Stimulated activated CD4-positive, alpha-beta T cell treated with anti-CD3 and anti-CD28 coated beads, Interleukin-4, amount 100 ng/mL, for 24 hours (primary cell): ENCODE results near the gene KIAA1671.

Source experiments
- DNase-seq: peaks from one replicate; pipeline ENCODE4 v3.0.0-alpha.2; 2020

KIAA1671 gene

DNA sequence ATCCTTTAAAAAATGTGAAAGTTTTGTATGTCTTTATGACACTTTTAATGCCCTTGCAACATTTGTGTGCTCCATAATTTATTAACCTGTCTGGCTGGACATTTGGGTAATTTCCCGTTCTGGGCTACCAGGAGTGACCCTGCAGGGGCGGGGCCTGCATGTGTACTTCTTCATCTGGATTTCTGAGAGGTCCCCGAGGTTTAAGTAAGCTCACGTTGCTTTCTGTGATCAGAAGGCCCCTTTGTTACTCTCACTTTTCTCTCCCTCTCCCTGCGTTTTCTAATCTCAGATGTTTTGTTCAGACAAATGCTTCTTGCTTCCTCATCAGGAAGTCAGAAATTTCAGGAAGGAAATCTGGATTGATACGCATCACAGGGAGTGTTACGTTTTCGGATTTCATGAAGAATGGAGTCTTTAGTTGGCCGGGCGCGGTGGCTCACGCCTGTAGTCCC is 168.3 kb downstream of the KIAA1671 start:
- DNase-seq = no peak

DNA sequence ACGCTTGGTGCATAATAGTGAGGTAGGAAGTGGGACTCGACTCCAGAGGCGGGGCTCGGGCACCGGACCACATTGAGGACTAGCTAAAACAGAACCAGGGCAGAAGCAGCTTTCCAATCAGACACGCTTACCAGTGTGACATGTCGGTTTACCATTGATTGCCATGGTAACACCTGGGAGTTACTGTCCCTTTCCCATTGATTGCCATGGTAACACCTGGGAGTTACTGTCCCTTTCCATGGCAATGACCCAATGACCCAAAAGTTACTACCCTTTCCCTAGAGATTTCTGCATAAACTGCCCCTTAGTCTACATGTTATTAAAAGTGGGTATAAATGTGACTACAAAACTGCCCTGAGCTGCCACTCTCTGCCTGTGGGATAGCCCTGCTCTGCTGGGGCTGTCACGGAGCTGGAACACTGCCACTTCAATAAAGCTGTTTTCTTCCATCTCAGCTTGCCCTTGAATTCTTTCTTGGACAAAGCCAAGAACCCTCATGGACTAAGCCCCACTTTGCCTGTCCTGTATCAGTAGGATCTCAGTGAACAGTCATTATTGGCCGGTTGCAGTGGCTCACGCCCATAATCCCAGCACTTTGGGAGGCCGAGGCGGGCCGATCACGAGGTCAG is 169.7 kb downstream of the KIAA1671 start:
- DNase-seq = no peak

DNA sequence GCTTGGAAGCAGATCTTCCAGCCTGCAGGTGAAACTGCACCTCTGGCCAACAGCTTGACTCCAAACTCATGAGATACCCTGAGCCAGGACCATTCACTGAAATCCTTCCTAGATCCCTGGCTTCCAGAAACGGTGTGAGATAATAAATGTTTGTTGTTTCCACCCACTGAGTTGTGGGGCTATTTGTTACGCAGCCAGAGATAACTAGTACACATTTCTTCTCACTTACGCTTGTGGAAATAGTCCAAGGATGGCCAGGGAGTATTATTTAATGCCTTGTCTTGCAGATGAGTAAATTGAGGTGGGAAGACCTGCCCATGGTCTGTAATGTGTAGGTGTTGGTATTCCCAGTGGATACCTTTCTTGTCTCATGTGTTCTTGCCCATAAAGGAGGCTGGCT is 171.2 kb downstream of the KIAA1671 start:
- no peak for DNase-seq

DNA sequence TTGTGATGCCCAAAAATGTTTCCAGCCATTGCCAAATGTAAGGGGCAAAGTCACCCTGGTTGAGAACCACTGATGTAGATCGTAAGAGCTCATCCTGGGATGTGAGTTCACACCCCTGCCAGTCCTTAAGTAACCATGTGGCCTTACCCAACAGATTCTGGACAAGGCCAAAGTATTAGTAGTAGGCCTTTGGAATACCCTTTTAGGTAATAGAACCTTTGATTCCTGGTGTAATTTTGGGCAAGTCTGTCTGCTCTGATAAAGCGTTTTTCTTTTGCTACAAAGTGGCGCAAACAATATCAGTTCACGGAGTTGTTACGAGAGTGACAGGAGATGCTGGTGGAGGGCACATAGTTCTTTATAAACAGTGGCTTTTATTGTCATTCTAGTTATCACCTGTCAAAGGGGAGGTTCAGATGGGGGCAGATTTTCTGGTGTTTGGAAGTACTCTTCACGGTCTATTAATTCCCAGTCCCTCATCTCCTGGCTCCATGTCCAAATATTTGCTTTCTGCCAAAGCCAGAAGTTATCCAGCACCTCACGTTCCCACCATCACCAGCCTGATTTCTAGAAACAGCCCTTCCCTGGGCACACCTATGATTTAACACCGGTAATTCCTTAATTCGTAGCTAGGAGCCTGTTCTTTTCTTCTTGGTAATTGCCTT is 173.3 kb downstream of the KIAA1671 start:
- no peak for DNase-seq

DNA sequence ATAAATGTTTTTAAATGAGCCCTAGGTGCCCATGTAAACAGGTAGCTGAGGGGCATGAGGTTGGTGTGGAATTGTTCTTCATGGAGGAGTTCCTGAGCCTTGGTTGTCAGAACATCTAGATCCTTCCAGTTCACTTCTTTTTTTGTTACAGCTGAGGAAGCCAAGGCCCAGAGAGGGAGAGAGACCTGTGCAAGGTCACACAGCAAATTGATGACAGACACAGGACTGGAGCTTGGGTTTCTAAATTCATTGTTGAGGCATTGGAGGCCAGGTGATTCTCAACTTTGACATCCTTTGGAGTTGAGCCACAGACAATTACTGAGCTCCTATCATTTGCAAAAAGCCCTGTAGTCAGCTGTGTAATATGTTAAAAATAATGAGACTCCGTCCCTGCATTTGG is 174.0 kb downstream of the KIAA1671 start:
- no peak for DNase-seq

DNA sequence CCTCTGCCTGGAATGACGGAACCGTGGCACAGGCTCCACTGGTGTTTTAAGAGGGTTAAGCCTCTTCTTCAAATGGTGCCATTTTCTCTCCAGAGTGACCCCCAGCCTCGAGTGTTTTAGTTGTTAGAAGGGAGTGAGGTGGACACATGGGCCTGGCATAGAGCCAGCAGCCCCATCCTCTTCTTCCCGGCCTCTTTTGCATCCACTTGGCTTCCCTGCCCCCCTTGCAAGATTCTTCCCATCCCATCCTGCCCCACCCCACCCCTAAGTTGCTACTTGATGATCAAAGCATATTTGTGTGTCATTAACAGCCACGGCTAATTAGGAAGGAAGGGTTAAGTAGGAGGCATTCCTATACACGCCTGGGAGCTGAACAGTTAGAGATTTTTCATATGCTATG is 174.8 kb downstream of the KIAA1671 start:
- no peak for DNase-seq

DNA sequence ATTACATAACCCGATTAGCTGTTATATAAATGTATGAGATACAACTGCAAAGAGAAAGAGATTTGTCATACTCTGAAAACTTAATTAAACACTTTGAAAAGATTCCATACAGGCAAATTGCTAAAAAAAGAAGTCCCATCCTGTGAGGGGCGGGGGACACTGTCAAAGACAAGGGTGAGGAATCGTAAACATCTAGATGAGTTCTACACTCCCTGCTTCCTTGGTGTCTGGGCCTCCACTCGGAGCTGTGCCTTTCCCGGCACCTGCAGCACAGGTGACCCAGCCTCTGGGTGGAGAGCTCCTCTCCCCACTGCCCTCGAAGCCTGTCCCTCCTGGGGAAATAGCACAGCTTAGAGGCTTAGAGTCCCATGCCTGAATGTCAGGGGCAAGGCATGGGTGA is 177.9 kb downstream of the KIAA1671 start:
- no peak for DNase-seq

DNA sequence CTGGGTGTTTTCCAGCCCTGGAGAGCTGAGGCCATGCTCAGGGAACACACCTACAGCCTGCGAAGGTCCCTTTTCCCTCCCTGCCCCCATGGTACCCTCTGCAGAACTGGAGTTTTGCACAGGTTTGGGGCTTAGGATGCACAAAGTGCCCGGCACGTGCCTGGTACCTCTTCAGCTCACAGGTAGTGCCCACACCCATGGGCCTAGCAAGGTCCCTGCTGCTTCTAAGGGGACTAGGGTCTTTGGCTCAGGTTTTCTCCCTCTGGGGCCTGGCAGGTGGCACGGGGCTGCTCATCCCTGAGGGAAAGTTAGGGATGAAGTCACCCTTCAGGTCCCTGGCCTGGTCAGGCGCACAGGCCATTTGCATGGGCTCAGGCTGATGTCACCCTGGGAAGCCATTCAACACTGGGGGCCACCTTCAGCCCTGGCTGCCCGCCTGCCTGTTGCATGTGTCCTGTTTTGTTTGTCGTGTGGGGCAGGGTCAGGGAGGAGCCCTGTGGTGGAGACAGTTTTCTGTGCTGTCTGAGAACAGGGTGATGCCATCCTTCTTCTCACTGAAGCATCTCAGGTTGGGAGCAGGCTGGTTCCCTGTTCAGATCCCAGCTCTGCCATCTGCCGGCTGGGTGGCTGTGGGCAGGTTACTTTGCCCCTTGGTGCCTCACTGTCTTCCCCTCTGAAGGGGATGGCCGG is 178.8 kb downstream of the KIAA1671 start:
- no peak for DNase-seq

DNA sequence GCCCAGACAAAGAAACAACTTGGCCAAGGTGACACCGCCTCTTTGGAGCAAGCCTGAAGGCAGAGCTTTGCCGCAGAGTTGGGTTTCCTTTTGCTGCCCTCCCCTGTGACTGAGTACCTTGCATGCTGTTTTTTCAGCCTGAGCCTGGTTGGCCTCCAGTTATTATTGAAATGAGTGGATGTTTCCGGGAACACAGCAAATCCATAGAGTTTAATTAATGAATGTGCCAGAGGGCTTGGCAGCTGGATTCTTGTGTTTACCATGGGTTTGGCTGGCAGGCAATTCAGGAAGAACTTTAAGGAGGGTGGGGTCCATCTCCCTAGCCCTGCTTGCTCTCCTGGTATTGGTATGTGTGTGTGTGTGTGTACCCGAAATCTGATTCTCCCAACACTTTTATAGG is 181.5 kb downstream of the KIAA1671 start:
- DNase-seq = no peak

DNA sequence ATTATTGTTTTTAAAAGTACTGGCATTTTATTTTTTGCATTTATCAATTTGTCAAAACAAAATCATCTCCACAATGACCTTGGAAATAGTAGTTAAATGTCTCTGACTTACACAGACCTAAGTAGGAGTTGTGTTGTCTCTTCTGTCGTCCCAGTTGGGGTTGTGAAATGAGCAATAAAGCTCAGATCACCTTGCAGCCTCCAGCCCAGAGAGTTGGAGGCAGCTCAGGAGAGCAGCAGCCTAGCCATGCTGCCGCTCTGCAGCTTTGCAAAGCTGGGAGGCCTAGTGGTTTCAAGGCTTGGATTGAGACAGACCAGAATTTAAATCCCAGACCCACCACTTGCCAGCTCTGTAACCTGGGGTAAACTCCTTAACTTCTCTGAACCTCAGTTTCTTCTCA is 181.9 kb downstream of the KIAA1671 start:
- DNase-seq = no peak

DNA sequence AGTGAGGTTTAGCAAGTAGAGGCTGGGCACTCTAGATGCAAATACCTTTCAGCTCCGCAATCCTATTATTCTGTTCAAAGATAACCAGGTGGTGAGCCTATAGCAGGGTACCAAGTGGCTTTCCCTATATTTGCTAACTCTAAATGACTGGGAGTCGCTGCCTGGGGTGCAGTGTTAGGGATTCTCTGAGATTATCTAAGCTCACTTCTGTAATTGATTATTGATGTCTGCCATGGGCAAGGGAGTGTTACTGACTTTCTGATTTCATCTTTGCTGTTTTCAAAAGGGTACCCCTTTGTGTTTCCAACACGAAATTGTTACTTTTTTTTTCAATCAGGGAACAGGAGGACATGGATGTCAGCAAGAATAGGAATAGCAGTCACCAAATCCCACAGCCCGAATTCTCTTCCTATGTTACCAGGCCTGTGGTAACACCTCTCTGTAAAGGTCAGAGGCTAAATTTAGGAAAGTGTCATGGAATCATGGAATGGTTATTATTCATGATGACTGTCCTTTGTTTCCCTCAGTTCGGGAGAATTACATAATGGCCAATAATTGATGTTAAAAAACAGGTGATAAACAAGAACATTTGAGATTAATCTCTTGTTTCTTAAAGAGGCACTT is 184.5 kb downstream of the KIAA1671 start:
- no peak for DNase-seq

DNA sequence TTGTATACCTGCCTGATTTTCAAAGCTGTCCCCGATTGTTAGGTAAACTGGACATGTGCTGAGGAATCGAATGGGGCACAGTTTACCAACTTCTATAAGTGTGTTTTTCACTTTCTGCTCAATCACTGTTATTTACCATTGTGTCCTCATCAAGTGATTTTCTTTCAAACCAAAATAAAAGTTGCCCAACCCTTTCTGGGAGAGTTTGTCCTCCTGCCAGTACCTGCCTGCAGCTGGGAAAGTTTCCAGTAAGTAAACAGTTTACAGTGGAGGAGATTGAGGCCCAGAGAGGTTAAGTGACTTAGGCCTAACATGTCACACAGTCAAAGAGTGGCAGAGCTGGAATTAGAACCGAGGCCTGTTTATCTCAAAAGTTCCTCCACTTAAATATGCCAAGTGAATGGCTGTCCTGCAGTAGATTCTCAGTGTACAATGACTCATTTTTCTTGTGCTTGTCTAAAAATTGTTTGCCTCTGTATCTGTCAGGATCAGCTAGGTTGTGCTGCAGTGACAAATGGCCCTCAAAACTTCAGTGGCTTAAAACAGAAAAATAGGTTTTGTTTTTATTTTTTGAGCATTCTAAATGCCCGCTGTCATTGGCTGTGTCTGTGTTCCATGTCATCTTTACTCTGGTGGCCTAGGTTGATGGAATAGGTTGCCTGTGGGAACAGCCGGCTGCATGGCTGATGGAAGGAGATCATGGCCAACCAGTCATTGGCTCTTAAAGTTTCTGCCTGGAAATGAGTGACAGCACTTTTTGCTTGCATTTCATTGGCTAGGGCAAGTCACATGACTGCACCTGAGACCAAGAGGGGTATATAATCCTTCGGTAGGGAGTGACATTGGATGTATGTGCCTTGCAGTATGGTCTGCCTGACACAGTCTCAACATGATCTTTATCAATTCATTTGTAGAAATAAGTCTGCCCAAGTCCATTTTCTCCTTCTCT is 185.3 kb downstream of the KIAA1671 start:
- DNase-seq = no peak

DNA sequence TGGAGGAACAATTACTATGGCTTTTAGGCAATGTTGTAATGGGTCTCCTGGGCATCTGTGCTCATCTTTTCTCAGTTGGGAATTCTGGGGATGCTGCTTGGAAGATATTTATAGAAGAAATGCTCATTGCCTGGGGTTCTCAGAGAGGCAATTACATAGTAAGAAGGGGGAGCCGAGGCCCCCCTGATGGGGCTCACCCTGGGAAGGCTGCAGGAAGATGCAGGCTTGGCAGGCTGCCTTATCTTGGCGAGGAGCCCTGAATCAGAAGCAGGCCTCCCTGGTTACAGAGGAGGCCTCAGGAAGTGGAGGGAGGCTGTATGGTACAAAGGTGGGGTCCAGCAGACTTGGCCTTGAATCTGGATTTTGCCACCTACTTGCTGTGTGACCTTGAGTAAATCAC is 186.5 kb downstream of the KIAA1671 start:
- no peak for DNase-seq

DNA sequence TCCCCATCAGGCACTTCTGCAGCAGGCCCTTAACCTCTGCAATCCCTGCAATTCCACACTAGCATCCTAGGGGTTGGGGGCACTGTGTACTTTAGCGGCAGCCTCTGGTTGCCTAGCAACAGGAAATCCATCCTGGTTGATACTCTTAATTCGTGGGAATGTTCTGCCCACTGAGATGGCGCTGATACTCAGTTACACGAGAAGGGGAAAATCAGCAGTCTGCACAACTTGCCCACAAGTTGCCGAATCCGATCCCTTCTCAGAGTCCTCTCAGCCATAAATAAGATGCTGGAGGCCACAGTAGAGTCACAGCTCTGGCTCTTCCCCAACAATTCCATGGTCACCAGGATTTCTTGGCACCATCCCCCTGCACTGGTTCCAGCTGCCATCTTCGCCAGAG is 189.6 kb downstream of the KIAA1671 start:
- no peak for DNase-seq

DNA sequence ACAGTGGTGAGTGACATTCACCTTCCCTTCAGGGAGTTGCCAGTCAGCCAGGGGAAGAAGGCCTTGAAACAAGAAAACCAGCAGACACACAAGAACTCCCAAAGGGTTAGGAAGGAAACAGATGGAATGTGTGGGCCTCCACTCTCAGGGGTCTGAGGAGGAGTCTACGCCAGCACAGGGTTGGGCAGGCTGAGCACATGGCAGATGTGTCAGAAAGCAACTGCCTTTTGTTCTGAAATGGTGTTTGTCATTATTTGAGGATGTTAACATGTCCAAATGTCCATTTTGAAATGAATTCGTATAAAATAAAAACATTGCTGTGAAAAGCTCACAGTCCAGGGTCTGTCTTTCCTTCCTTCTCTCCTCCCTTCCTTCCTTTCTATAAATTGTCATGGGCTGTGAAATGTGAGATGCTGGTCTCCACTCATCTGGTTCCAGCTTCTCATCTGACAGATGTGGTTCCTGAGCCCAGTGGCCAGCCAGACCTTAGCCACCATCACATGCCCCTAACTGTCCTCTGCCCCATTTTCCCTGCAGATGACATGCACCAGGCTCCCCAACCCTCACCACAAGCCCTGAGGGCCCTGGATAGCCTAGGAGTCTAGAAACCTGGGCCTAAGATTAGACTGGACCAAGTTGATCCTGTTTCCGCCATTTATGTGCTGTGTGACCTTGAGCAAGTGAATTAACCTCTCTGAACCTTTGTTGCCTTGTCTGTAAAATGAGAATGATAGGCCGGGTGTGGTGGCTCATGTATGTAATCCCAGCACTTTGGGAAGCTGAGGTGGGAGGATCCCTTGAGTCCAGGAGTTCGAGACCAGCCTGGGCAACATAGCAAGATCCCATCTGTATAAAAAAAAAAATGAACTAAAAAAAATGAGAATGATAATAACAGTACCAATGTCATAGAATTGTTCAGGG is 190.9 kb downstream of the KIAA1671 start:
- DNase-seq = no peak

DNA sequence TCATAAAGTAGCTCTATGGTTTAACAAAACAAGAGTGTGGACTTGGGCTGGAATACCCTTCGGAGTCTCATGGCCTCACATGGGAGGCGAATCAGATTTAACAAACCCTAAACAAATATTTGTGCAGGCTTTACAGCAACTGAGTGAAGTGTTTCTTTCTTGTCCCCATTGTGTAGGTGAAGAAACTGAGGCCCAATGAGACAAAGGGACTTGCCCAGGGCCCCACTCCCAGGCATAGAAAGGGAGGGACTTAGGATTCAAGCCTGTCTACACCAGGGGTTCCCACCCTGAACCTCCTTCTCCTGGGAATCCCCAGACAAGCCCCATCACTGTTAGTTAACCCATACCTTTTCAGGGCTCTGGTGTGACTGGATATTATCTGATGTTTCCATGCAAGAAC is 192.0 kb downstream of the KIAA1671 start:
- DNase-seq = no peak

DNA sequence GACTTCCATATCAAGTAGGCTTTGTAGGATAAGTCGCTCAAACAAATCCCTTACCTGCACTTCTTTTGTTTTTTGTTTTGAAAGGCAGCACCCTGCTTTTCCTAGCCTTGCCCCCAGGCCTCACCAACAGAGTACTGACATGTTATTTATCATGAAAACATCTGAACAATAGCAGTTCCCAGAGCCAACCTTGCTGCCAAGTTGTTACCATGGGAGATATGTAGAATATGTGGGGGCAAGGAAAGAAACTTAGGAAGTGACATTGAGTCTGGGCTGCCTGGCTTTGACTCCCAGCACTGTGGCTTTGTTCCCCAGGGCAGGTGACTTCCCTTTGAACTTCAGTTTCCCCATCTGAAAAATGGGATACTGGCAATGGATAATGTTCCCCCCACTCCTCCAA is 193.8 kb downstream of the KIAA1671 start:
- no peak for DNase-seq

DNA sequence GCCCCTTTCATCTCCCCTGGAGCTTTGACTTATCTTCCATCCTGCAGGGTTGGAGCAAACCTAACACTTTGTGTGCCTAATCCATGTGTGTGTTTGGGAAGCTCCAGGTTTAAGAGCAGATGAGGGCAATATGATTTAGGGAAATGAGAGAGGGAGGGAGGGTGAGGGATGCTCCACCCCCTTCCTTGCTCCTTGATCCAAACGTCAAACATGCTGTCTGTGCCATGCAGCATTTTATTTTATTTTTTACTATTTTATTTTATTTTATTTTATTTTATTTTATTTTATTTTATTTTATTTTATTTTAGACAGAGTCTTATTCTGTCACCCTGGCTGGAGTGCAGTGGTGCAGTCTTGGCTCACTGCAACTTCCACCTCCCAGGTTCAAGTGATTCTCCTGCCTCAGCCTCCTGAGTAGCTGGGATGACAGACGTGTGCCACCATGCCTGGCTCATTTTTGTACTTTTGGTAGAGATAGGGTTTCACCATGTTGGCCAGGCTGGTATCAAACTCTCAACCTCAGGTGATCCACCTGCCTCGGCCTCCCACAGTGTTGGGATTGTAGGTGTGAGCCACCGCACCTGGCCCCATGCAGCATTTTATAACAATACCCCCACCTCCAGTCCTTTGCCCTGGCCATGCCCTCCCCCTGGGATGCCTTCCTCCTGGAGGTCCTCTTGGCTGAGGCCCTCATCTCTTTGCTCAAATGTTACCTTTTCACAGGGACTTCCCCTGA is 194.6 kb downstream of the KIAA1671 start:
- no peak for DNase-seq

DNA sequence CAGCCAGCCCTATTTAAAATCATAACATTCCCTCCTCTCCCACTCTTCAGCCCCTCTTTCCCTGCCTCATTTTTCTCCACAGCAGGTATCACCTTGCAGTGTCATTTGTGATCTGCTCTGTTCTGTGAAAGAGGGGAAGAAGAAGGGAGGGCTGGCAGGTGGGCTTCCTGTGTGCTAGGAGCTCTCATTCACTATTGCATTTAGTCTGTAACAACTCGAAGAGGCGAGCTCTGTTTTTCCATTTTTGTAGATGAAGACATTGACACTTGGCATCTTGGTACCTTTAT is 195.1 kb downstream of the KIAA1671 start:
- DNase-seq = no peak

DNA sequence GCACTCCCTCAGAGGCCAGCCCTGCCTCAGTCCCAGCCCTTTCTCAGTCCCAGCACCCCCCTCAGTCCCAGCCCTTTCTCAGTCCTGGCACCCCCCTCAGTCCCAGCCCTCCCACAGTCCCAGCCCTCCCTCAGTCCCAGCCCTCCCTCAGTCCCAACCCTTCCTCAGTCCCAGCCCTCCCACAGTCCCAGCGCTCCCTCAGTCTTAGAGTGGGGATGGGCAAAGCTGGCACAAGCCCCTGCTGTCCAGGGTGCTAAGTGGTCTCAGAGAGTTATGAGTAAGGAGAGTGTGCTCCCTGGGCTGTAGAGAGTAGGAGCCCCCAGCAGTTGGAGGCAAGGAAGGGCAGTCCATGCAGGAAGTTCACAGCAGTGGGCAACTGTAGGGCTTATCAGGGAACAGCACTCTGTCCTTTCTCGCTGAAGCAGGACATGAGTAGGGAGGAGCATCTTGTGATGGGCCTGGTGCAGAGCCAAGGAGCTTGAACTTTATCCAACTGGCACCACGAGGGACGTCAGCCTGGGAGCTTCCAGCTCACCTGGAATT is 195.7 kb downstream of the KIAA1671 start:
- DNase-seq = no peak

DNA sequence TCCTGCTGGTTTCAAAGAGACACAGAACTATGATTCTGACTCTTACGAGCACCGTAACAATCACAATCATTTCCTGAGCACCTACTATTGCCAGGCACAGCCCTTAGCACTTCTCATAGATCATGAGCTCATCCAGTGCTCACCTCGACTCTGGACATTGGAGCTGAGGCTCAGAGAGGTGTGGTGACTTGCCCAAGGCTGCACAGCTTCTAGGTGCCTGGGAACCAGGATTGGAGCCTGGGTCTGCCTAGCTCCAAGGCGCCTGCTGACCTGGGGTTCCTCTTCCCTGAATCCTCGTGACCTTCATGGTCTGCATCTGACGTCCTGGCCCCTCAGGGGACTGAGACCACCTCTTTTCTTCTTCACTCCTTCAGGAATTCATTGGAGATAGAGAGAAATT is 196.5 kb downstream of the KIAA1671 start:
- no peak for DNase-seq
